Prostate gland (tissue), 2 donors: Measurements from ENCODE around the gene RNF144B.

Experiments
- POLR2AphosphoS5 ChIP-seq: sonication (generic); formaldehyde crosslinking; IDR thresholded peaks from one replicate; pipeline ENCODE4 v1.6.1; 2017; ENCODE audit warnings: antibody characterized with exemption
- TF ChIP-seq, protein P1 (sequence below), 4 experiments: fragments of 200-600 bp in 2 of 4; fragments of 450-650 bp in 2 of 4; sonication (generic) in 2 of 4; IDR thresholded peaks; 1 replicate in 3 of 4; 2 replicates in 1 of 4; pipeline ENCODE4 v1.5.1; 2016 to 2019; ENCODE audit warnings: antibody characterized with exemption in 4 of 4, mild to moderate bottlenecking in 2 of 4, moderate library complexity in 2 of 4

DNA sequence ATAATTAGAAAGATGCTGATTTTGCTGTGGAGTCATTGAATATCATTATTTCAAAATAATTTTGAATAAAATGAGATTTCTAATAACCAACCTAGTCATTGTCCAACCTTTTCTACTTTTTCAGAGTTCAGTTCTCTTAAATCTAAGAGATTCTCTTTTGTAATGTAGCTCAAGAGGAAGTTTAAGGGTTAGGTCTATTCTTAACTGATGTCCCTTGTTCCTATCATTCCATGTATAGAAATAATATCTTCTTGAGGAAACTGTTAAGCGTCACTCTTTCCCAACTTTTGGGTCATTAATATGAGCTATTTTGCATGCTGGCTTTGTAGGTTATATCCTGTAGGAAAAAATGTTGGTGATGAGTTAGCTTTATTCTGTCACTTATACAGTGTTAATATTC is 27.0 kb downstream of the RNF144B start:
- TF ChIP-seq, protein P1, sequence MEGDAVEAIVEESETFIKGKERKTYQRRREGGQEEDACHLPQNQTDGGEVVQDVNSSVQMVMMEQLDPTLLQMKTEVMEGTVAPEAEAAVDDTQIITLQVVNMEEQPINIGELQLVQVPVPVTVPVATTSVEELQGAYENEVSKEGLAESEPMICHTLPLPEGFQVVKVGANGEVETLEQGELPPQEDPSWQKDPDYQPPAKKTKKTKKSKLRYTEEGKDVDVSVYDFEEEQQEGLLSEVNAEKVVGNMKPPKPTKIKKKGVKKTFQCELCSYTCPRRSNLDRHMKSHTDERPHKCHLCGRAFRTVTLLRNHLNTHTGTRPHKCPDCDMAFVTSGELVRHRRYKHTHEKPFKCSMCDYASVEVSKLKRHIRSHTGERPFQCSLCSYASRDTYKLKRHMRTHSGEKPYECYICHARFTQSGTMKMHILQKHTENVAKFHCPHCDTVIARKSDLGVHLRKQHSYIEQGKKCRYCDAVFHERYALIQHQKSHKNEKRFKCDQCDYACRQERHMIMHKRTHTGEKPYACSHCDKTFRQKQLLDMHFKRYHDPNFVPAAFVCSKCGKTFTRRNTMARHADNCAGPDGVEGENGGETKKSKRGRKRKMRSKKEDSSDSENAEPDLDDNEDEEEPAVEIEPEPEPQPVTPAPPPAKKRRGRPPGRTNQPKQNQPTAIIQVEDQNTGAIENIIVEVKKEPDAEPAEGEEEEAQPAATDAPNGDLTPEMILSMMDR (IDR thresholded peaks at IDR 0.05), result no peak
- no peak for TF ChIP-seq POLR2AphosphoS5
